Measurements from ENCODE around the gene BICDL2.

Gene BICDL2

DNA sequence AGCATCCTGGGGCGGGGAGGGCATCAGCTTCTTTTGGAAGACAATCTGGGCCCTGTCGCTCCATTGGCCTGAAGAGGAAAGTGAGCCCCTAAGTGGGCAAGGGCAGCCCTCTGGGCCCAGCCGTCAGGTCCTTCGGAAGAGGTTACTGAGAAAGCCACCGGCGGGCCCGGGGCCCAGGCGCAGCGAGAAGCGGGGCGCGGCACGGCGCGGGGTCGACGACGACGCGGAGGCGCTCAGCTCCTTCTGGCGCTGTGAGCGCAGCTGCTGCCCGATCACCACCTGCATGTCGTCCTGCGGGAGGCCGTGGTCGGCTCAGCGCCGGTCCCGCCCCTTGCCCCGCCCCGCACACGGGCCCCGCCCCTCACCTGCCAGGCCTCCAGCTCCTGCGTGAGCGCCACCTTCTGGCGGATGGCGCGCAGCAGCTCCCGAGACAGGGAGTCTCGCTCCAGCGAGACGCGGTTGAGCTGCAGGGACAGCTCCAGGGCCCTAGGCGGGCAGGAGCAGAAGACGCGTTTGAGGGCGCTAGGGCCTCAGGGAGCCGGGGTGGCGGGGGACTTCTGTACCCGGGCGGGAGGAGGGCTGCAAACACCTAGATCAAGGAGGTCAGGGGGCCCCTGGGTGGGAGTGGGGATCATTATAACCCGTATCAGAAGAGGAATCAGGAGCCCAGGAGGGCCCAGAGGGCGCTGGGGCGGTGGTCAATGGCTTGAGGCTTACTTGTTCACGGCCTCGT, 8.6 kb downstream of the BICDL2 start:
- TF ChIP-seq, protein P1, sequence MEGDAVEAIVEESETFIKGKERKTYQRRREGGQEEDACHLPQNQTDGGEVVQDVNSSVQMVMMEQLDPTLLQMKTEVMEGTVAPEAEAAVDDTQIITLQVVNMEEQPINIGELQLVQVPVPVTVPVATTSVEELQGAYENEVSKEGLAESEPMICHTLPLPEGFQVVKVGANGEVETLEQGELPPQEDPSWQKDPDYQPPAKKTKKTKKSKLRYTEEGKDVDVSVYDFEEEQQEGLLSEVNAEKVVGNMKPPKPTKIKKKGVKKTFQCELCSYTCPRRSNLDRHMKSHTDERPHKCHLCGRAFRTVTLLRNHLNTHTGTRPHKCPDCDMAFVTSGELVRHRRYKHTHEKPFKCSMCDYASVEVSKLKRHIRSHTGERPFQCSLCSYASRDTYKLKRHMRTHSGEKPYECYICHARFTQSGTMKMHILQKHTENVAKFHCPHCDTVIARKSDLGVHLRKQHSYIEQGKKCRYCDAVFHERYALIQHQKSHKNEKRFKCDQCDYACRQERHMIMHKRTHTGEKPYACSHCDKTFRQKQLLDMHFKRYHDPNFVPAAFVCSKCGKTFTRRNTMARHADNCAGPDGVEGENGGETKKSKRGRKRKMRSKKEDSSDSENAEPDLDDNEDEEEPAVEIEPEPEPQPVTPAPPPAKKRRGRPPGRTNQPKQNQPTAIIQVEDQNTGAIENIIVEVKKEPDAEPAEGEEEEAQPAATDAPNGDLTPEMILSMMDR (IDR thresholded peaks at IDR 0.05; ENCODE audit: extremely low read depth, insufficient read depth, missing control alignments), result peak; percentile 94
- in situ Hi-C loops (cut with MboI; ENCODE audit: low pct_unique_long_range_greater_than_20kb, low sequenced_read_pairs, unreplicated experiment), result no loop called here
- peak; percentile 97 for DNase-seq (ENCODE audit: low spot score)

DNA sequence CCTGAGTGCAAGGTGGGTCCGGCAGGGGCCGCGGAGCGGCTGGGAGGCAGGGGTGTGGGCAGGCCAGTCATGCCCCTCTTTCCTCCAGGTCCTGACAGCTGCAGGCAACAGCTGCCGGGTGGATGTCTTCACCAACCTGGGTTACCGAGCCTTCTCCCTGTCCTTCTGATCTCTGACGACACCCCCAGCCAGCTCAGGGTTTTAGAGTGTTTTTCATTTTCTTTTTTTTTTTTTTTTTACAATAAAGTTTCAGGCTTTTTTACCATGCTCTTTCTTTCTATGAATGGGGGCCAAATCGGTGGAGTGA, 9.3 kb downstream of the BICDL2 start:
- in situ Hi-C loops (cut with MboI; ENCODE audit: low pct_unique_long_range_greater_than_20kb, low sequenced_read_pairs, unreplicated experiment), result no loop called here
- TF ChIP-seq, protein P1 (IDR thresholded peaks at IDR 0.05; ENCODE audit: extremely low read depth, insufficient read depth, missing control alignments), result no peak
- DNase-seq (ENCODE audit: low spot score), result no peak

DNA sequence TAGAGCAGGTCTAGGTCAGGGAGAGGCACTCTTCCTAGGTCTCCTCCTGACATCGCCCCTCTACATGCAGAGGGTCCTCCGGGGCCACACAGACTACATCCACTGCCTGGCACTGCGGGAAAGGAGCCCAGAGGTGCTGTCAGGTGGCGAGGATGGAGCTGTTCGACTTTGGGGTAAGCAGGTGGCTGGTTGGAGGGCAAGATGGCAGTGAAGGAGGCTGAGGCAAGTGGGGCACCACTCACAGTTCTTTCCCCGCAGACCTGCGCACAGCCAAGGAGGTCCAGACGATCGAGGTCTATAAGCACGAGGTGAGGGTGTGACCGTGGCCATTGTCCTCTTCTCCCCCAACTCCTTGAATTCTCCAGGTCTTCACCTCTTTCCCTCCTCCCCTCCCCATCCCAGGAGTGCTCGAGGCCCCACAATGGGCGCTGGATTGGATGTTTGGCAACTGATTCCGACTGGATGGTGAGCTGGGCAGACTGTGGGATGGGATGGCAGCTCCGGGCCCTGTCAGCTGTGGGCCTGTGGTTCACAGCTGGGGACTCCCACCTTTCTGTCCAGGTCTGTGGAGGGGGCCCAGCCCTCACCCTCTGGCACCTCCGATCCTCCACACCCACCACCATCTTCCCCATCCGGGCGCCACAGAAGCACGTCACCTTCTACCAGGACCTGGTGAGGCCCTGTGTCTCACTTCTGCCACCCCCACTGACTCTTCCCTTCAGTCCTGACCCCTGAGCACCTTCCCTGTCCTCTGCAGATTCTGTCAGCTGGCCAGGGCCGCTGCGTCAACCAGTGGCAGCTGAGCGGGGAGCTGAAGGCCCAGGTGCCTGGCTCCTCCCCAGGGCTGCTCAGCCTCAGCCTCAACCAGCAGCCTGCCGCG, 9.9 kb downstream of the BICDL2 start:
- in situ Hi-C loops (cut with MboI; ENCODE audit: low pct_unique_long_range_greater_than_20kb, low sequenced_read_pairs, unreplicated experiment), result no loop called here
- TF ChIP-seq, protein P1 (IDR thresholded peaks at IDR 0.05; ENCODE audit: extremely low read depth, insufficient read depth, missing control alignments), result no peak
- DNase-seq (ENCODE audit: low spot score), result no peak

DNA sequence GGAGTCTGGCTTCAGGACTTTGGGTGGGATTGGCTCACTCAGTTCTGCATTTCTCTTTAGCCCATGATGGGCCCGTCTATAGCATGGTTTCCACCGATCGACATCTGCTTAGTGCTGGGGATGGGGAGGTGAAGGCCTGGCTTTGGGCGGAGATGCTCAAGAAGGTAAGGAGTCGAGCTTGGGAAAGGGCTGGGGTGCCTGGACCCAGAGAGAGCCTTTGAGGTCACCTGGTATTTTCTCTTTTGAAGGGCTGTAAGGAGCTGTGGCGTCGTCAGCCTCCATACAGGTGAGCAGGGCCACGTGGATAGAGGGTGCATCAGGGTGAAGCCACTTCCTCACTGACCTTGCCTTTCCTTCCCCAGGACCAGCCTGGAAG, 10.8 kb downstream of the BICDL2 start:
- TF ChIP-seq, protein P1 (IDR thresholded peaks at IDR 0.05; ENCODE audit: extremely low read depth, insufficient read depth, missing control alignments), result no peak
- DNase-seq (ENCODE audit: low spot score), result no peak
- in situ Hi-C loops (cut with MboI; ENCODE audit: low pct_unique_long_range_greater_than_20kb, low sequenced_read_pairs, unreplicated experiment), result no loop called here

DNA sequence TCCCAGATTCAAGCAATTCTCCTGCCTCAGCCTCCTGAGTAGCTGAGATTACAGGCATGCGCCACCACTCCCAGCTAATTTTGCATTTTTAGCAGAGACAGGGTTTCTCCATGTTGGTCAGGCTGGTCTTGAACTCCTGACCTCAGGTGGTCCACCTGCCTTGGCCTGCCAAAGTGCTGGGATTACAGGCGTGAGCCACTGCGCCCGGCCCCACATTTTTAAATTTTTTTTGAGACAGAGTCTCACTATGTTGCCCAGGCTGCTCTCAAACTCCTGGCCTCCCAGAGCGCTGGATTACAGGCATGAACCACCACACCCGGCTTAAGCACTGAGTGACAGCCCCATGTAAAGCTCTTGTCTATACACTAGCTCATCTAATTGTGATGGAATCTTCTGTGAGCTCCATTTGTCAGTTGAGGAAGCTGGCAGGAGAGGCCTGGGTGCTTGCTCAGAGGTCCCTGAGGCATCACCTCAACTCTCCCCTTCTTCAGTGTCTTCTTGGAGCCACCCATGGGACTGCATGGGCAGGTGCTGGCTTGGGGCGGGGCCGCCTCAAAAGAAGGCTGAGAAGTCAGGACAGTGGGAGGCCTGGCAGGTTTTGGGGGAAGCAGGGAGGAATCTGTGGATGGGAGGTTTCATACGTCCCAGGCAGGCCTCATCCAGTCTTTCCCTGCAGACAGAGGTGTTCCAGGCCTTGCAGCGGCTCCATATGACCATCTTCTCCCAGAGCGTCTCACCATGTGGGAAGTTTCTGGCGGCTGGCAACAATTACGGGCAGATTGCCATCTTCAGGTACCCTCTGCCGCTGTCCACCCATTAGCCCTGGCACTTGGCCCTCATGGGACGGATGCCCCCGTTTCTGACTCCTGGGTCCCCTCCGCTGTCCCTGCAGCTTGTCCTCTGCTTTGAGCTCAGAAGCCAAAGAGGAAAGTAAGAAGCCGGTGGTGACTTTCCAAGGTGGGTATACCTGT, 11.4 kb downstream of the BICDL2 start:
- TF ChIP-seq, protein P1 (IDR thresholded peaks at IDR 0.05; ENCODE audit: extremely low read depth, insufficient read depth, missing control alignments), result no peak
- no peak for DNase-seq (ENCODE audit: low spot score)
- in situ Hi-C loops (cut with MboI; ENCODE audit: low pct_unique_long_range_greater_than_20kb, low sequenced_read_pairs, unreplicated experiment), result no loop called here
